GM21526 (cell line): ENCODE results near the gene UAP1L1.
A peak's percentile ranks its signal among the peaks of the same experiment; 100 is the strongest.

Source experiments
- ATAC-seq: cut with Tn5 transposase; IDR thresholded peaks from one replicate; pipeline ENCODE4 v1.9.1; 2021; ENCODE audit warnings: moderate library complexity; ENCODE audit not compliant: unreplicated experiment, low FRiP score

The UAP1L1 gene

DNA sequence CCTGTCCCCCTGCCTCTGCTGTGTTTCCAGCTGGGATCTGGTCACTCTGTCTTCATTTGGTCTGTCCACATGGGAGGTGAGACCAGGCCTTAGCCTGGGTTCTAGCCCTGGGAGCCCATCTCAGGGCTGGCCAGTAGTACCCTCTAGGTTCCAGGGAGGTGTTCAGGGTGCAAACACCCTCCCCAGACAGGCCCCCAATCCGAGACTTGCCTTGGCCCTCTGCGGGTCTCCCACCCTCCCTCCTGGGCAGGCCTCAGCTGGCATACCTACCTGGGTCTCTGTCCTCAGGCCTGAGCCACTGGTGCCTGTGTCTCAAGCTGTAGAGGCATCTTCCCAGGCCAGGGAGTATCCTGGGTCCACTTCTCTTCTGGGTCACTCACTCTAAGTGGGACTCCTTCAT, 6.0 kb upstream of the UAP1L1 start:
- no peak for ATAC-seq

- ATAC-seq = no peak
Measured at GRCh38 chr9:137073992-137074399, 3.3 kb upstream of the UAP1L1 start.

DNA sequence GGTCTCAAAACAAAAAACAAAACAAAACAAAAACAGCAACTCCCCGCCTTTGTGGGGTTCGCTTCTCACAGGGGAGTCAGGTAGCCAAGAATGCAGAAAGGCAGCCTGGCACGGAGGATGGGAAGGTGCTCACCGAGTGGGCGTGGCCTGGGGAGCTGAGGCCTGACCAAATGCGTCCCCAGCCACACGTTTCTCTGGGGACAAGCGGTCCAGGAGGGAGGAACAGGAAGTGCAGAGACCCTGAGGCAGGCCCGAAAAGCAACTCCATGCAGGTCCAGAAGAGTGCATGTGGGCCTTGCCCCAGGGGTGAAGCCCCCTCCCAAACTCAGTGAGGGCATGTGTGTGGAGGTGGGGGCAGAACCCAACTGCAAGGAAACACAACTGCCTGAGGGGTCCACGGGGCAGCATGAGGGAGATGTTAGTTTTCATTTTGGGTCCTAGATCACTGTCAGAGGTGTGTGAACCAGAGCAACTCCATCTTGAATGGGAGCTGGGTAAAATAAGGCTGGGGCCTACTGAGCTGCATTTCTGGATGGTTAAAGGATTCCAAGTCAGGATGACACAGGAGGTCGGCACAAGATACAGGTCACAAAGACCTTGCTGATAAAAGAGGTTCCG, 2.6 kb upstream of the UAP1L1 start:
- no peak for ATAC-seq

DNA sequence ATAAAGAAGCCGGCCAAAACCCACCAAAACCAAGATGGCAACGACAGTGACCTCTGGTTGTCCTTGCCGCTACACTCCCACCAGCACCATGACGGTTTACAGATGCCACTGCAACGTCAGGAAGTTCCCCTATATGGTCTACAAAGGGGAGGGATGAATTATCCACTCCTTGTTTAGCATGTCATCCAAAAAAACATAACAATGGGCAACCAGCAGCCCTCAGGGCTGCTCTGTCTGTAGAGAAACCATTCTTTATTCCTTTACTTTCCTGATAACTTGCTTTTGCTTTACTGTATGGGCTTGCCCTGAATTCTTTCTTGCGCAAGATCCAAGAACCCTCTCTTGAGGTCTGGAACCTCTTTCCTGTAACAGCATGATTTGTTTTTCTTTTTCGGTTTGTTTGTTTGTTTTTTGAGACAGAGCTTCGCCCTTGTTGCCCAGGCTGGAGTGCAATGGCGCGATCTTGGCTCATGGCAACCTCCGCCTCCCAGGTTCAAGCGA, 2.0 kb upstream of the UAP1L1 start:
- ATAC-seq = no peak

DNA sequence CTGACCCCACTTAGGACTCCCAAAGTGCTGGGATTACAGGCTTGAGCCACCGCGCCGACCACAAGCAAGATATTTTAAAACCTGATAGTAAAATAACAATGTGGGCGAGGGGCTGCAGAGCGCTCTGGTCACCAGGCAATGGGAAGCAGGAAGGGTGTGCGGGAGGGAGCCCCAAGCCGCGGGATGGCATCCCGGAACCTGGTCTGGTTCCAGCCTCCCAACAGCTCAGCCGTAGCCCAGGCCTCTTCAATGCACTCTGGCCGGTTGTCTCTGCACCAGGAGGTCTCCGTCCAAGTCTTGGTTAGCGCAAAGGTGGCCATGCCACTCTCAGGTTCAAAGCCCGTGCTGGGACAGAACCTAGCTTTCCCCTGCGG, 694 bp upstream of the UAP1L1 start:
- no peak for ATAC-seq

GRCh38 chr9:137077758-137078693, 709 bp downstream of the UAP1L1 start:
- no peak for ATAC-seq

GRCh38 chr9:137078701-137079400, 1.5 kb downstream of the UAP1L1 start:
- no peak for ATAC-seq

GRCh38 chr9:137079401-137079787, 2.1 kb downstream of the UAP1L1 start:
- no peak for ATAC-seq

- ATAC-seq = no peak
Measured at GRCh38 chr9:137080260-137081122, 3.2 kb downstream of the UAP1L1 start.

DNA sequence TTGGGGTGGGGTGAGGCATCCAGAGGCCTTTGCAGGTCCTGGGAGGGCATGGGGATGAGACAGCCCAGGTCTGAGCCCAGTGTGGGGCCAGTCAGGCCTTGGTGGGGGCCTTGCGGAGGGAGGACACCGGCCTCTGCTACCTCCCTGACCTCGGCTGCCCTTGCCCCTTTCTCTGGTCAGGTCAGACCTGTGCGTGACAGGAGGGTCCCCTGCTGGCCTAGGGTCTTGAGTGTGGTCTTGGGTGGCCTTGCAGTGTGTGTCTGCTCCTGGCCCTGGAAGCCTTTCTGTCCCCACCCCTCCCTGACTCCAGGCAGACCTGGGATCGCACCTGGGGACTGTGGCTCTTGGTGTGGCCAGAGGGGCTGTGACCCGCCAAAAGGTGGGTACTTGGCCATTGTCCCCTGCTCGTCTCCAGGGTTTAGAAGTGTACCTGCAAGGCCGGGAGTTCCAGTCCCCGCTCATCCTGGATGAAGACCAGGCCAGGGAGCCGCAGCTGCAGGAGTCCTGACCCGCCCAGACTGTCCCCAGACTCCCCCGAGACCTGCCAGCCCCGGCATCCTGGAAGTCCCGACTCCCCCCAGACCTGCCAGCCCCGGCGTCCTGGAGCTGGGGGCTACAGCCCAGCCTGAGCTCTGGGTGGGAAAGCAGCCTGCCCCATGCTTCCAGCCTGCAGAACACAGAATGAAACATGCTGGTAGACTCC, 5.1 kb downstream of the UAP1L1 start:
- no peak for ATAC-seq

DNA sequence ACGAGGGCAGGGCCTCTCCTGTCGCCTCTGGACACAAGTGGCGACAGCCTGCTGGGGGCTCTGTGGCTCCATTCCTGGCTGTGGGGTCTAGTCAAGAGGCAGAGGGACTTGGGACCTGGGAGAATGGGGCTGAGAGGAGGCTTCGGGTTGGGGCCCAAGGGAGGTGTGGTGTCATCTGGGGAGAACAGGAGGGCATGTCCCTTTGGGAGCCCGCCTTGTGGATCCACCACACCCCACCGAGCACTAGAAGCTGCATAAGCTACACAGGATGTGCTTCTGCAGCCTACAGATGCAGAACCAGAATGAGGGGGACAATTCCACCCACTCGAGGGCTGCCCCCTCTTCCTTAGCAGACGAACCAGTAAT, 5.6 kb downstream of the UAP1L1 start:
- no peak for ATAC-seq

DNA sequence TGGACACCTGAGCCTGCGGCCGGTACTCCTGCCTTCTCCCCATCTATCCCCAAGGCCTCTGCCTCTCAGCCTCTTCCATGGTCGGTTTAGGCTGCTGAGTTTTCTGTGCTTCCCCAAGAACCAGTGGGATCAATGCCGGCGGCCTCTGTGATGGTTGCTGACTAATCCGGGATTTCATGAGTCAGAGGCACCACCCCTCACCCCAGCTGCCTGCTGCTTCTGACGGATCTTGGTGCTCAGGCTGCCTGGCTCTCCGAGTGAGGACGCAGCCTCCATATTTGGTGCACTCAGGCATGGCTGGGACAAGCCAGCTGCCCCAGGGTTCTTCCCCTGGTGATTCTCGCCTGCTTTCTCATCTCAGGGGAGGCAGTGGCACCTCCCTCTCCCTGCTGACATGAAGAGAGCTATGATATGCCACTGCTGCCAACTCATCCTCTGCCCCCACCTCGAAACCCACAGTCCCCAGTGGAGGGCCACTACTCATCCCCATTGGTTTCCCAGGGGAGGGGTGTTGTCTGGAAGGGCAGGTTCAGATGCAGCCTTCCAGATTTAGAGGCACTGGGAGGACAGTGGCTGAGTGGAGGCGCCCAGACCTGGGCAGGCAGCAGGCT, 6.2 kb downstream of the UAP1L1 start:
- no peak for ATAC-seq

- no peak for ATAC-seq
Measured at GRCh38 chr9:137084526-137084925, 7.2 kb downstream of the UAP1L1 start.

DNA sequence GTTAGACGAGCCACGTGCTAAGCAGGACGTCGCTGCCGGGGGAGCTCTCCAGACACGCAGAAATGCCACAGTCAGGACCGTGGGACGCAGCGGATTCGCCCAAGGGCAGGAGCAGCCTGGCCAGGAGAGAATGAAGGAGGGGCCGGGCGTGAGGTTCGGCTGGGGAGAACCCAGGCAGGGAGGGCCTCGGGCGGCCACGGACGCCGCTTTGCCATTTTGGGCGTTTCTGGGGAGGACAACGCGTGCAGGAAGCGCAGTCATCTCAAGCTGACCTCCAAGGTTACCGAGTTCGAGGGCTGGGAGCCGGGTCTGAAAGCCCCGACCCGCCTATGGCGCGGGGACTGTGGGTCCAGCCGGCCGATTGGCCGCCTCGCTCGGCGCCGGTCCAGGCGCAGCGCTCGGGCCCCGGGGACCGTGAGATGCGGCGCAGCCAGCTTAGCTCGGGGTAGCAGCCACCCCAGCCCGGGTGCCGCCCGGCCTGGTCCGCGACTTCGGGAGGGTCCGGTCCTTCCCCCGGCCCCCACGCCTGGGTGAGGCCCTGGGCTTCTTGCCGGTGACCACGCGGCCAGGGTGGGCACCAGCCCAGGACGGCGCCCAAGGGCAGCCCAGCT, 8.7 kb downstream of the UAP1L1 start:
- ATAC-seq = peak; percentile 16

- ATAC-seq = peak; percentile 74
Measured at GRCh38 chr9:137086531-137087408, 9.5 kb downstream of the UAP1L1 start, which contains the start of gene MAN1B1. TSS of gene MAN1B1 (plus strand) at chr9:137086985. CDS start at chr9:137087000, 15 bp downstream.

GRCh38 chr9:137087409-137087925, 10.2 kb downstream of the UAP1L1 start:
- ATAC-seq = no peak

DNA sequence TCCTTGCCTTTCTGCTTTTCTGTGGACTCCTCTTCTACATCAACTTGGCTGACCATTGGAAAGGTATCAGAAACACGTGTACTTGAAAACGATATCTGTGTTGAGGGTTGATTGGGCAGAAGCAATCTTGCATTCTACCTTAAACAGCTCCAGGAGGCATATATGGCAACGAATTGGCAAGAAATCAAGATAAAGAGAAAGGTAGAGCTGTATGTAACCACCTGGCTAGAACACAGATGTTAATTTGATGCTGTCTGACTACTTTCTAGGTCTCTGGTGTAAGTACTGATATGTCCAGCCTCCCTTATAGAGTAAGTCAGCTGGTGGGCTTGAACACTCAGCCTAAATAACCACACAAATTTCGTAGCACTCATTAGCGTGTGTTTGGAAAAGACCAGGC, 10.8 kb downstream of the UAP1L1 start:
- ATAC-seq = no peak
